HepG2 (cell line): ENCODE data around the gene CCR5AS.

ENCODE experiments used
- ATAC-seq: fragments of 200-7000 bp; cut with Tn5 transposase; 3 replicates; pipeline ENCODE4 v1.9.1; 2020; ENCODE audit warnings: mild to moderate bottlenecking, moderate library complexity
- BruUV-seq: library from RNA; stranded (reverse); fragments of 400-500 nt; replicated peaks from 2 replicates; lab custom pipeline; 2021; lab: Mats Ljungman, UMichigan
- CTCF ChIA-PET: fragments of 300-600 bp; formaldehyde crosslinking; extraction: SDS; loops from one replicate; lab custom pipeline; 2021; ENCODE audit warnings: low total read pairs, inconsistent platforms, low intra/inter-chr PET ratio; lab: Yijun Ruan, JAX
- POLR2A ChIA-PET: fragments of 350-600 bp; sonication (Branson Sonifier 250); formaldehyde crosslinking; loops from one replicate; lab custom pipeline; 2020; ENCODE audit warnings: antibody characterized with exemption, inconsistent platforms; lab: Yijun Ruan, JAX
- DNase-seq: peaks from one replicate; pipeline ENCODE4 v3.0.0-alpha.2; 2015; ENCODE audit warnings: low spot score
- FAIRE-seq: peaks from 3 replicates; lab custom pipeline; 2011; peaks lifted over from hg19 to GRCh38; lab: Jason Lieb, UNC
- H2AFZ ChIP-seq: one replicate; pipeline ENCODE4 v1.6.1; 2011; ENCODE audit warnings: low read length, inconsistent platforms
- H3K27ac ChIP-seq: fragments of 300-600 bp; 3 replicates; pipeline ENCODE4 v1.8.0; 2011; ENCODE audit warnings: mixed run types, mild to moderate bottlenecking, mixed read lengths, low read length, inconsistent platforms; ENCODE audit not compliant: insufficient read depth; ENCODE audit errors: extremely low read length
- H3K27me3 ChIP-seq, 2 experiments: fragments of 200-600 bp in 1 of 2; 2 replicates in 1 of 2; 3 replicates in 1 of 2; pipeline versions ENCODE4 v1.6.0 to v1.8.0; 2011; ENCODE audit warnings: low read length in 2 of 2, mild to moderate bottlenecking in 2 of 2, moderate library complexity in 2 of 2, inconsistent platforms in 1 of 2; ENCODE audit not compliant: insufficient read depth in 2 of 2, control insufficient read depth in 1 of 2
- H3K36me3 ChIP-seq, 2 experiments: fragments of 200-600 bp in 1 of 2; replicated peaks in 1 of 2; 2 replicates in 1 of 2; 3 replicates in 1 of 2; pipeline versions ENCODE4 v1.5.1 to v1.8.0; 2011; ENCODE audit warnings: low read length in 2 of 2, inconsistent platforms in 1 of 2; ENCODE audit not compliant: insufficient read depth in 2 of 2, control insufficient read depth in 1 of 2
- H3K4me1 ChIP-seq: 2 replicates; pipeline ENCODE4 v1.5.1; 2012; ENCODE audit warnings: low read length, inconsistent platforms; ENCODE audit not compliant: insufficient read depth
- H3K4me2 ChIP-seq: 2 replicates; pipeline ENCODE4 v1.6.0; 2011; ENCODE audit warnings: low read depth, low read length, inconsistent platforms
- H3K4me3 ChIP-seq, 3 experiments: fragments of 200-600 bp in 1 of 3; sonication (generic), shearing (Covaris generic) in 1 of 3; replicated peaks in 1 of 3; 2 replicates each; pipeline ENCODE4 v1.5.1; 2011 to 2016; ENCODE audit warnings: low read length in 3 of 3, inconsistent platforms in 2 of 3, low read depth in 2 of 3, mild to moderate bottlenecking in 2 of 3, control low read depth in 1 of 3, mixed read lengths in 1 of 3; ENCODE audit not compliant: insufficient read depth in 1 of 3
- H3K79me2 ChIP-seq: one replicate; pipeline ENCODE4 v1.6.1; 2011; ENCODE audit warnings: low read length, inconsistent platforms; ENCODE audit not compliant: insufficient read depth
- H3K9ac ChIP-seq: 2 replicates; pipeline ENCODE4 v1.6.0; 2011; ENCODE audit warnings: mild to moderate bottlenecking, low read depth, low read length, inconsistent platforms; ENCODE audit not compliant: insufficient read depth
- H3K9me3 ChIP-seq: 2 replicates; pipeline ENCODE4 v1.5.1; 2012; ENCODE audit warnings: mild to moderate bottlenecking, low read length
- H4K20me1 ChIP-seq: 2 replicates; pipeline ENCODE4 v1.6.0; 2011; ENCODE audit warnings: inconsistent platforms, mild to moderate bottlenecking, low read length, moderate library complexity; ENCODE audit not compliant: insufficient read depth
- CHD4 ChIP-seq: fragments of 200-600 bp; sonication (generic); IDR thresholded peaks from 2 replicates; pipeline ENCODE4 v1.7.0; 2017; ENCODE audit warnings: mild to moderate bottlenecking, low read length, borderline replicate concordance
- KLF13 ChIP-seq: sonication (generic); formaldehyde crosslinking; IDR thresholded peaks from 2 replicates; pipeline ENCODE4 v1.4.0; 2020; ENCODE audit warnings: mild to moderate bottlenecking, missing genetic modification reagents
- MBD4 ChIP-seq: IDR thresholded peaks from 2 replicates; pipeline ENCODE4 v1.6.1; 2012; ENCODE audit warnings: low read length, inconsistent platforms, borderline replicate concordance
- RAD51 ChIP-seq: fragments of 450-650 bp; IDR thresholded peaks from 2 replicates; pipeline ENCODE4 v1.6.1; 2016; ENCODE audit warnings: borderline replicate concordance
- RBM39 ChIP-seq: fragments of 200-400 bp; formaldehyde crosslinking; IDR thresholded peaks from one replicate; pipeline ENCODE4 v1.6.1; 2018; ENCODE audit warnings: antibody characterized with exemption, mild to moderate bottlenecking, low read depth, low read length; ENCODE audit not compliant: poor library complexity, severe bottlenecking
- SP1 ChIP-seq, 2 experiments: fragments of 450-650 bp in 1 of 2; sonication (generic) in 1 of 2; formaldehyde crosslinking in 1 of 2; IDR thresholded peaks; 2 replicates each; pipeline versions ENCODE4 v1.4.0 to v1.6.1; 2016 to 2020; ENCODE audit warnings: missing genetic modification reagents in 1 of 2
- ZNF451 ChIP-seq: sonication (generic); formaldehyde crosslinking; IDR thresholded peaks from 2 replicates; pipeline ENCODE4 v1.5.0; 2020; ENCODE audit warnings: mild to moderate bottlenecking, missing genetic modification reagents
- ZNF7 ChIP-seq: IDR thresholded peaks from 2 replicates; pipeline ENCODE4 v1.6.1; 2016; ENCODE audit warnings: missing biosample characterization, missing genetic modification reagents
- ZNF766 ChIP-seq: sonication (generic); formaldehyde crosslinking; IDR thresholded peaks from 2 replicates; pipeline ENCODE4 v1.5.0; 2020; ENCODE audit warnings: missing genetic modification reagents, borderline replicate concordance
- ZNF781 ChIP-seq: sonication (generic); formaldehyde crosslinking; IDR thresholded peaks from 2 replicates; pipeline ENCODE4 v1.5.1; 2020; ENCODE audit warnings: borderline replicate concordance, mild to moderate bottlenecking, missing genetic modification reagents; ENCODE audit errors: not compliant biosample characterization
- WGBS: methylation state at CpG from one replicate; pipeline ENCODE4 v1.1.6; 2017; ENCODE audit warnings: low lambda C conversion rate; 5-methylcytosine and 5-hydroxymethylcytosine counted together
- in situ Hi-C: cut with HindIII; loops from 2 replicates; pipeline ENCODE4 v1.10.0; 2017; ENCODE audit warnings: low pct_unique_long_range_greater_than_20kb; ENCODE audit not compliant: extremely low pct_ligation_motif_present
- intact Hi-C: fragments of 100-400 bp; cut with micrococcal nuclease; formaldehyde crosslinking; loops from one replicate; pipeline ENCODE4 v1.10.0; 2022; ENCODE audit not compliant: unreplicated experiment

Gene CCR5AS

DNA sequence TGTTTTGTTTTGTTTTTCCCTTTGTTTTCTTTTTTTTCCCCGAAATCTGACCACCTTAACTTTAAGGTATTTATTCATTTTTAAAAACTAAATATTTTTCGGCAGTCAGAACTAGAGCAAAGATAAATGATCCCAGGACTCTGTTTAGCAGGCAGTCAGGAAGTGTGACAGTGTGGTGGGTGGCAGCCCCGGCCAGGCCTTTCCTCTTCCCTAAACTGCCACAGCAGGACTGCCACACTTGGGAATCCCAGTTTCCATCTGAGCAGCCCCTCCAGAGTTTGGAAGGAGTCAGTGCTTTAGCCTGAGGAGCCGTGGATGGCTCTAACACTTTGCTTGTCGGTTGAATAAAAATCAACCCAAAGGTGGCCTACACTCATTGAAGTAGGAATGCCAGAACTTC, 7.1 kb upstream of the CCR5AS start:
- Histone ChIP-seq H4K20me1 (no peaks in the 10 kb centered on the region), H3K9me3 (no peaks in the 10 kb centered on the region), H3K4me2 (no peak overlapping the region), H3K27me3 (peaks cover 1 to 9% of the 10 kb centered on the region in 2 experiments; a peak in 2 of 5 replicates), H3K27ac (no peak overlapping the region), H3K9ac (no peak overlapping the region), H3K4me3 (no peak overlapping the region), H2AFZ (no peak overlapping the region), H3K4me1 (no peaks in the 10 kb centered on the region), H3K79me2 (no peaks in the 10 kb centered on the region), H3K36me3 (no peaks in the 10 kb centered on the region)
- intact Hi-C loops = no loop called here
- ChIA-PET CTCF (no interaction called here), POLR2A (no interaction called here)
- DNase-seq (no peak), FAIRE-seq (no peak), ATAC-seq (no peak)
- in situ Hi-C loops = no loop called here
- TF ChIP-seq KLF13 (CRISPR knock-in tag) = no peak
- WGBS = under 1% methylated on average over 4 of the region's 5 CpGs
- BruUV-seq = no TSS peak

GRCh38 chr3:46412786-46413298, 6.0 kb upstream of the CCR5AS start:
- no peak overlapping the region for H3K4me2 ChIP-seq
- H3K79me2 ChIP-seq = no peaks in the 10 kb centered on the region
- H3K4me1 ChIP-seq = no peaks in the 10 kb centered on the region
- 27% methylated on average over 3 of the region's 3 CpGs for WGBS
- no peaks in the 10 kb centered on the region for H3K36me3 ChIP-seq
- H4K20me1 ChIP-seq = no peaks in the 10 kb centered on the region
- no peak overlapping the region for H3K9ac ChIP-seq
- H2AFZ ChIP-seq = no peak overlapping the region
- H3K9me3 ChIP-seq = no peaks in the 10 kb centered on the region
- DNase-seq (no peak), FAIRE-seq (no peak), ATAC-seq (no peak)
- intact Hi-C loops = no loop called here
- H3K27ac ChIP-seq = no peak overlapping the region
- H3K4me3 ChIP-seq = no peak overlapping the region
- ChIA-PET POLR2A (no interaction called here), CTCF (no interaction called here)
- in situ Hi-C loops = no loop called here
- no peak for TF ChIP-seq MBD4
- TF ChIP-seq RAD51 = no peak
- no peak for TF ChIP-seq ZNF766 (CRISPR knock-in tag)
- TF ChIP-seq RBM39 = no peak
- TF ChIP-seq ZNF451 = no peak
- TF ChIP-seq CHD4 = no peak
- no peak for TF ChIP-seq ZNF7 (CRISPR knock-in tag)
- no peak for TF ChIP-seq SP1 (IDR thresholded peaks at IDR 0.05)
- TF ChIP-seq SP1 (CRISPR knock-in tag; IDR thresholded peaks at IDR 0.05) = no peak
- no peak for TF ChIP-seq ZNF781 (CRISPR knock-in tag)
- BruUV-seq = no TSS peak
- peaks cover 1 to 9% of the 10 kb centered on the region in 2 experiments; a peak in 2 of 5 replicates for H3K27me3 ChIP-seq
